BE2C (cell line): Measurements from ENCODE around the gene SLC27A2.

Source experiments
- DNase-seq: peaks from one replicate; pipeline ENCODE4 v3.0.0-alpha.2; 2020
- H3K27me3 ChIP-seq: fragments of 250-450 bp; sonication (Bioruptor Pico); 2 replicates; pipeline ENCODE4 v1.5.1; 2020; ENCODE audit warnings: mild to moderate bottlenecking
- H3K36me3 ChIP-seq: fragments of 250-450 bp; sonication (Bioruptor Pico); 2 replicates; pipeline ENCODE4 v1.5.1; 2020; ENCODE audit warnings: mild to moderate bottlenecking
- H3K4me1 ChIP-seq: fragments of 250-450 bp; sonication (Bioruptor Pico); 2 replicates; pipeline ENCODE4 v1.5.1; 2020
- H3K4me3 ChIP-seq: 2 replicates; pipeline ENCODE4 v1.5.1; 2011; ENCODE audit warnings: low read depth, low read length
- H3K9me3 ChIP-seq: fragments of 250-450 bp; sonication (Bioruptor Pico); 2 replicates; pipeline ENCODE4 v1.5.1; 2020
- TF ChIP-seq, protein P1 (sequence below): IDR thresholded peaks from 2 replicates; pipeline ENCODE4 v1.5.1; 2012; ENCODE audit warnings: mild to moderate bottlenecking, low read depth, low read length

The SLC27A2 gene

DNA sequence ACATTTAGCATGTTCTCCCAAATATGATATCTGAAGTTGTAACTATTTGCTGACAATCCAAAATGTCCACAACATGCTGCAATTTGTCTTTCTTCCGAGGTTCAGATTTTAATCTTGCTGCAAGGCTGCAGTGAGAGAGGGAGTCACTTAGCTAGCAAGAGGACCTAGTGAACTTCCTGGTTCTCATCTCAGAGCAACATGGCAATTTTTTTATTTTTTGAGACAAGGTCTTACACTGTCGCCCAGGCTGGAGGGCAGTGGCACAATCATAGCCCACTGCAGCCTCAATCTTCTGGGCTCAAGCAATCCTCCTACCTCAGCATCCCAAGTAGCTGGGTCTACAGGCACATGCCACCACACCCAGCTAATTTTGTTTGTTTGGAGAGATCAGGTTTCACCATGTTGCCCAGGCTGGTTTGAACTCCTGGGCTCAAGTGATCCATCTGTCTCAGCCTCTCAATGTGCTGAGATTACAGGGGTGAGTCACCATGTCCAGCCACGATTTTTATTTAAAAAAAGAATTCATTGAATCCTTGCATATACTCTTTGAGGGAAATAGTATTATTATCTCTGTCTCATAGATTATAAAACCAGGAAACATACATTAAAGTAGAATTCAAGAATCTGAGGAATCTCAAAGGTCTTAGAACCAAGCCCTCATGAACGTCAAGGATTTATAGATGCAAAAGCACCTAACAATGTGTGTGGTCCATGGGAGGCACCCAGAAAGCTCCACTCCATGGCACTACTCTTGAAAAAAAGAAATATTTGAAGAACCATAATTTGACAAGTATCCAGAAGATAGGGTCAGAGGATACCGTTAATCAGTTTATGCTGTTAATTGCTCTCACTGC is 74.4 kb downstream of the SLC27A2 start:
- no peak for DNase-seq
- Histone ChIP-seq H3K36me3 (no peaks in the 10 kb centered on the region), H3K9me3 (no peaks in the 10 kb centered on the region), H3K4me3 (no peak overlapping the region), H3K4me1 (no peaks in the 10 kb centered on the region), H3K27me3 (no peaks in the 10 kb centered on the region; the same call in 1 of the 2 replicates)
- TF ChIP-seq, protein P1, sequence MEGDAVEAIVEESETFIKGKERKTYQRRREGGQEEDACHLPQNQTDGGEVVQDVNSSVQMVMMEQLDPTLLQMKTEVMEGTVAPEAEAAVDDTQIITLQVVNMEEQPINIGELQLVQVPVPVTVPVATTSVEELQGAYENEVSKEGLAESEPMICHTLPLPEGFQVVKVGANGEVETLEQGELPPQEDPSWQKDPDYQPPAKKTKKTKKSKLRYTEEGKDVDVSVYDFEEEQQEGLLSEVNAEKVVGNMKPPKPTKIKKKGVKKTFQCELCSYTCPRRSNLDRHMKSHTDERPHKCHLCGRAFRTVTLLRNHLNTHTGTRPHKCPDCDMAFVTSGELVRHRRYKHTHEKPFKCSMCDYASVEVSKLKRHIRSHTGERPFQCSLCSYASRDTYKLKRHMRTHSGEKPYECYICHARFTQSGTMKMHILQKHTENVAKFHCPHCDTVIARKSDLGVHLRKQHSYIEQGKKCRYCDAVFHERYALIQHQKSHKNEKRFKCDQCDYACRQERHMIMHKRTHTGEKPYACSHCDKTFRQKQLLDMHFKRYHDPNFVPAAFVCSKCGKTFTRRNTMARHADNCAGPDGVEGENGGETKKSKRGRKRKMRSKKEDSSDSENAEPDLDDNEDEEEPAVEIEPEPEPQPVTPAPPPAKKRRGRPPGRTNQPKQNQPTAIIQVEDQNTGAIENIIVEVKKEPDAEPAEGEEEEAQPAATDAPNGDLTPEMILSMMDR = no peak

DNA sequence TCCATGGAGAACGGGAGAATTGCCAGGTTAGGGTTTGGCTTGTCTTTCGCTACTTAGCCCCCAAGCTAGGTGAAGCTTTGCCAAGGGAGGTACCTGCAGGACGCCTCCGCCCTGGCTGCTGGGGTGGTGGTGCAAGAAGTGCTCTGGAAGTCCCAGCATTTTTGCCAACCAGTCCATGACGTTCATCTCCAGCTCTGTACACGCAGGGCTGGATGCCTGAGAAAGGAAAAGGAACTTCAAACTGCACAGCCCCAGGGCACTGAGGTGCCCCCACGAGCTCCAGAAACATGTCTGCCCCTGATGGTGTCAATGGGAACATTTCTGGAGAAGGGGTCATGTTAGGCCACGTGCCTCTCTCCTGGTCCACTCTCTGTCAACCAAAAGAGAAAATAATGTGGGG is 75.3 kb downstream of the SLC27A2 start:
- H3K27me3 ChIP-seq = no peaks in the 10 kb centered on the region; the same call in 1 of the 2 replicates
- H3K36me3 ChIP-seq = no peaks in the 10 kb centered on the region
- H3K4me3 ChIP-seq = no peak overlapping the region
- DNase-seq = no peak
- H3K9me3 ChIP-seq = no peaks in the 10 kb centered on the region
- TF ChIP-seq, protein P1 = no peak
- no peaks in the 10 kb centered on the region for H3K4me1 ChIP-seq

DNA sequence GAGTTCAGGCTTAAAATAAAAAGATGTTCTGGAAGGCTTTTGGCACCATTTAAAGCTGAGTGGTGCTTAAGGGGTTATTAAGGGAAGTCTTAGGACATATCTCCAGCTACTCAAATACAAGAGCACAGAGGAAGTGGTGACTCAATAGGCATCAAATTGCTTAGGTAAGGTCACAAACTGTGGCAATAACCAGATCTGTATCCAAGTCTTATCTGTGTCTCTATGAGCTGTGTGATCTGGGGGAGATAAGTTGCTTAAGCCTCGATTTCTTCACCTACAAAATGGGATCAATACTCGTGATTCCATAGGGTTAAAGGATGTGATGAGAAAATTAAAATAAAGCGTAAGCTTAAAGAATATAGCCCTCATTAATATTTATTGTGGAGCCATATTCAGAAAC is 75.9 kb downstream of the SLC27A2 start:
- no peaks in the 10 kb centered on the region for H3K36me3 ChIP-seq
- no peaks in the 10 kb centered on the region for H3K9me3 ChIP-seq
- TF ChIP-seq, protein P1 = no peak
- no peaks in the 10 kb centered on the region for H3K4me1 ChIP-seq
- H3K4me3 ChIP-seq = no peak overlapping the region
- DNase-seq = no peak
- no peaks in the 10 kb centered on the region; the same call in 1 of the 2 replicates for H3K27me3 ChIP-seq

DNA sequence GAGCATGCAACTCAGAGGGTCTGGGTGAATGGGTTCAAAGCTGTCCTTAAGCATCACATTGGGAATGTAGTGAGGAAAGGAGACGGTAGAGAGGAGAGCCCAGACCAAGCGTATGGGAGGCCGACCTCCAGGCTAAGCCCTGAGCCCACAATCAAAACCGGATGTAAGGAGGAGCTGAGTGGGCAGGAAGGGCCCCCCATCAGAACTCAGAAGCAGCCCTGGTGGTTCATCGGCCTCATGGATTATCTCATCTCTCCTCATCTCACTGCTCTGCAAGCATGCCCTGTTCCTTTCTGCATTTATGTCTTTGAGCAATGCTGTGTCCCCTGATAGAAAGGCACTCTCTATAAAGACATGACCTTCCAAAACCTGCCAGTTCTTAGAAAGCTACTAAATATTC is 77.3 kb downstream of the SLC27A2 start:
- H3K9me3 ChIP-seq = no peaks in the 10 kb centered on the region
- TF ChIP-seq, protein P1 = no peak
- DNase-seq = no peak
- no peak overlapping the region for H3K4me3 ChIP-seq
- H3K27me3 ChIP-seq = no peaks in the 10 kb centered on the region; the same call in 1 of the 2 replicates
- no peaks in the 10 kb centered on the region for H3K36me3 ChIP-seq
- H3K4me1 ChIP-seq = no peaks in the 10 kb centered on the region

DNA sequence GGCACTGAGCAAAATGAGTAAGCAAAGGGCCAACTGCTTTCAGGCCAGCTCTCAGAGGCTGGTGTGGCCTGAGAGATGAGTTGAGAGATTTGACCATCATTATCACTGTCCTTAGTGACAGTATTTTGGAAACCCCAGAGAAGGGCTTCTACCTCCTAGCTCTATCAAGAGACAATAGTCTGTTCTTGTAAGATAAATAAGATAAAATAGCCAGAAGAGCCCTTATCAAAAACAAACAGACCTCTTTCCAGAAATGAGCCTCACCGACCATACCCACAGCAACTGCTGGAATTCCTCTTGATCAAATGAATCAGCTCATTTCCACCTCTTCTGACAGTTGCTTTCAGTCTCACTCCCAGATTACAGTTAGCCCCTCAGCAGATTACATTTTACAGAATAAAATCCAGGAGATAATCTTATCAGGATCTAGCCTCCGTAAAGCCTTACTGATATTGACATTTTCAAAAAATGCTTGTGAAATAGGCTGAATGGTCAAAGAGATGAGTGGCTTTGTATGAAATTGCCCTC is 79.0 kb downstream of the SLC27A2 start:
- TF ChIP-seq, protein P1 = no peak
- no peaks in the 10 kb centered on the region; the same call in none of the 2 replicates for H3K27me3 ChIP-seq
- H3K4me3 ChIP-seq = no peak overlapping the region
- DNase-seq = no peak
- H3K9me3 ChIP-seq = no peaks in the 10 kb centered on the region
- no peaks in the 10 kb centered on the region for H3K4me1 ChIP-seq
- H3K36me3 ChIP-seq = no peaks in the 10 kb centered on the region

DNA sequence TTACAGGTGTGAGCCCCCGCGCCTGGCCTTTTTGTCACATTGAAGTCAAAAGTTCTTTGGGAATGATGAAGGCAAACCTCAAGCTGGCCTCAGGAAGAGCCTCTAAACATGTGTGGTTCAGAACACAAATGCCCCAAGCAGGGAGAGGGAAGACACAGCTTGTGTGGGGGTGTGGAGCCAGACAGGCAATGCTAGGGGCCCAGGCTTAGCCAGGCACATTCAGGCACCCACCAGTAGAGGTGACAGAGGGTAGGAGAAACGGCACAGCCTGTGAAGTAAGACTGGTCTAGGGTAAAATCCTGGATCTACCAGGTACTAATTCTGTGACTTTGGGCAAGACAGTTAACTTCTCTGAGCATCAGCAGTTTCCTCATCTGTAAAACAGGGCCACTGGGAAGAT is 80.0 kb downstream of the SLC27A2 start:
- TF ChIP-seq, protein P1 = peak; percentile 22
- no peak for DNase-seq
- Histone ChIP-seq H3K36me3 (no peaks in the 10 kb centered on the region), H3K4me1 (no peaks in the 10 kb centered on the region), H3K4me3 (no peak overlapping the region), H3K27me3 (no peaks in the 10 kb centered on the region; the same call in none of the 2 replicates), H3K9me3 (no peaks in the 10 kb centered on the region)
